LNCaP clone FGC (cell line): ENCODE measurements around the gene YARS1.

Experiments
- DNase-seq: peaks from one replicate; pipeline ENCODE4 v3.0.0-alpha.2; 2011; ENCODE audit warnings: low read depth
- H3K4me3 ChIP-seq: 2 replicates; pipeline ENCODE4 v1.5.1; 2011; ENCODE audit warnings: mild to moderate bottlenecking, low read depth, low read length, control low read depth
- CTCF ChIP-seq: IDR thresholded peaks from 2 replicates; pipeline ENCODE4 v1.5.1; 2012; ENCODE audit warnings: mild to moderate bottlenecking; ENCODE audit not compliant: control insufficient read depth, insufficient read depth; ENCODE audit errors: extremely low read depth

The YARS1 gene

GRCh38 chr1:32816676-32817158, 441 bp downstream of the YARS1 start:
- peak overlapping the region; percentile 98 for H3K4me3 ChIP-seq
- no peak for TF ChIP-seq CTCF
- no peak for DNase-seq

GRCh38 chr1:32813941-32814739, 3.0 kb downstream of the YARS1 start:
- H3K4me3 ChIP-seq: no peak overlapping the region
- DNase-seq: no peak
- no peak for TF ChIP-seq CTCF

GRCh38 chr1:32811917-32812316, 5.2 kb downstream of the YARS1 start:
- no peak for DNase-seq
- no peak overlapping the region for H3K4me3 ChIP-seq
- no peak for TF ChIP-seq CTCF

GRCh38 chr1:32811265-32811664, 5.9 kb downstream of the YARS1 start:
- TF ChIP-seq CTCF: no peak
- DNase-seq: no peak
- H3K4me3 ChIP-seq: no peak overlapping the region

GRCh38 chr1:32810358-32810757, 6.8 kb downstream of the YARS1 start:
- no peak for DNase-seq
- H3K4me3 ChIP-seq: no peak overlapping the region
- no peak for TF ChIP-seq CTCF

- DNase-seq: no peak
- no peak overlapping the region for H3K4me3 ChIP-seq
- TF ChIP-seq CTCF: no peak
These were observed 8.6 kb downstream of the YARS1 start for GRCh38 chr1:32808580-32808979.

- DNase-seq: no peak
These were observed 10.1 kb downstream of the YARS1 start for GRCh38 chr1:32806910-32807523.

More at GRCh38 chr1:32806910-32807523, 10.1 kb downstream of the YARS1 start:
- no peak overlapping the region for H3K4me3 ChIP-seq
- TF ChIP-seq CTCF: no peak
